Measurements from ENCODE around the gene CAPZA2. TPM values are rescaled to one million over a fixed set of nuclear protein-coding genes. Genes with fewer than 3 reads are reported as not detected.
A peak's percentile ranks its signal among the peaks of the same experiment; 100 is the strongest.
"Not testable (repeated sequence)": the region's sequence is repeated elsewhere in the genome, so short reads cannot be mapped to it uniquely, and the experiment has no call there.

Gene CAPZA2
- 416 TPM for total RNA-seq
- long read RNA-seq, full-length matches to known transcripts = 283 of 292 reads
- long read RNA-seq, partial matches to known transcripts = 1 of 292 reads
- long read RNA-seq, other reads (novel, unspliced or antisense) = 8 of 292 reads

DNA sequence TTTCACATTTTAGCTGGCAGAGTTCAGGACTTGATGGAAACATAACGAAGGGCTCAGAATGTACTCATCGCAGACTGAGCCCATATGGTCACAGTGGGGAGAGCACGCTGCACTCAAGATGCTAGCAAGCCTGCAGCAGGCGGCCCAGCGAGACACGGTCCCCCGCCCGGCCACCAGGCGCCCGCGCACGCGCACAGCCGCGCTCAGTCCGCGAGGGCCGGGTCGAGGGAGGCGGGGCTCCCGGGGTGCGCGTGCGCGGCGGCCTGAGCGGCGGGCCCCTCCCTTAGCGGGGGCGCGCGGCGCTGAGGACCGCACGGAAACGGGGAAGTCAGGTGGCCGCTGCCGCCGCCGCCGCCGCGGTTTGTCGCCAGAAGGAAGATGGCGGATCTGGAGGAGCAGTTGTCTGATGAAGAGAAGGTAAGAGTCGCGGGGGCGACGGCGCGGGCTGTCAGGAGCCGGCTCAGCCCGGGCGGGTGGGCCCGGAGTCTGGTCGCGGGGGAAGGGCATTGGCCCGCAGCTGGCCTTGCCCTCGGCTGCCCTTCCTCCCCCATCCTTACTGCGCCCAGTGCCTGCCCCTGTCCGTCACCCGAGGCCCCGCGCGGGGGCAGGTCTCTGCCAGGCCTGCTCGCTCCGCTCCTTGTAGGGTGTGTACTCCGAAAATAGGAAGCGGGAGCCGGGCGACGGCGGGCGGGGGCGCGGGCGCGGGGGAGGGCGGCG is at the start of gene CAPZA2:
CAPZA2 (plus strand) TSS at position 354 of the 717 bp plus-strand sequence; CDS start at position 379, 25 bp downstream.
- peak; percentile 99 for ATAC-seq
- intact Hi-C loops (cut with DNase I) = no loop called here

DNA sequence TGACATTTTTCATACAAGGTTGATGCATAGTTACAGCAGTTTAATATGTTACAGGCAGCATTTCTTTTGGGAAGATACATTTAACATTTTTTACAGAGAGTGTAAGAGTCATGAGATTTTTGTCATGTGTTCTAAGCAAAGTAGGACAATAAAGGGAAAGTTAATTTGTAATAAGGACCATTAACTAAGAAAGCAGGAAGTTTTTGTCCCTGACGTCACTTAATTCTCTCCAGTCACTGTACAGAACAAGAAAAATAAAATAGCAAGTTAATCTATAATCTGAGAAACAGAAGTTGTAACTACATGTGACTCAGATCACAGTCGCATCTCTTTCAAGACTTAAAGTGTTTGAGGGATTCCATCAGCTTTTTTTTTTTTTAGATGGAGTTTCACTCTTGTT is 49.5 kb upstream of the CAPZA2 start:
- ATAC-seq = no peak
- intact Hi-C loops (cut with DNase I) = no loop called here

More for the DNA sequence above, at the start of gene CAPZA2:
- DNase-seq (ENCODE audit: missing footprints) = peak; percentile 97

DNA sequence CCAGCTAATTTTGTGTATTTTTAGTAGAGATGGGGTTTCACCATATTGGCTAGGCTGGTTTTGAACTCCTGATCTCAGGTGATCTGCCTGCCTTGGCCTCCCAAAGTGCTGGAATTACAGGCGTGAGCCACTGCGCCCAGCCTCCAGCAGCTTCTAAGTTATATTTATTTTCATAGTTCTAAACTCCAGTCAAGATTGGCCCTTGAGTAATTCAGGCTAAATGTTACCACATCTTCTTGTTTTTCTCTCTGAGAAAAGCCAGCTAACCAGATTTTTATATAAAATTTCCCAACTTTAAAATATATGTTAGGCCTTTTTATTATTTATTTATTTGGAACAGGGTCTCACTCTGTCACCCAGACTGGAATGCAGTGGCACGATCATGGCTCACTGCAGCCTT is 49.0 kb upstream of the CAPZA2 start:
- ATAC-seq; intact Hi-C loops (cut with DNase I); DNase-seq (ENCODE audit: missing footprints): not testable (repeated sequence)

More for the DNA sequence above, 49.5 kb upstream of the CAPZA2 start:
- no peak for DNase-seq (ENCODE audit: missing footprints)

DNA sequence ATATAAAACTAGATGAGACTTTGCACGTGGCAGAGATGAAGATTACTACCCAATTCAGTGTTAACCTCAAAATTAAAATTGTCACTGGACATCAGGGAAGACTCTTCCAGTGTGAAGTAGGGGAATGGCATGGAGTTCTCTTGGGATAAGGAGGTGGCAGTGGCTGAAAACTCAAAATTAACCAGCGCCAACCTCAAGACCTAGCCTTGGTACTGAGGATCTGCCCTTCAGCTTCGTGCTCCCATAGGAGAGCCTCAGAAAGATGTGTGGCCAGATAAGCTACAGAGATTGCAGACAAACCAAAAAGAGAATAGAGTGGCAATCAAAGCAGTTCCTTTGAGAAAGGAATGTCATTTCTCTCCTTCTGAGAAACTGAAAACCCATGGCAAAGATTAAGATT is 47.3 kb upstream of the CAPZA2 start:
- DNase-seq (ENCODE audit: missing footprints) = no peak
- intact Hi-C loops (cut with DNase I) = no loop called here
- ATAC-seq = no peak

DNA sequence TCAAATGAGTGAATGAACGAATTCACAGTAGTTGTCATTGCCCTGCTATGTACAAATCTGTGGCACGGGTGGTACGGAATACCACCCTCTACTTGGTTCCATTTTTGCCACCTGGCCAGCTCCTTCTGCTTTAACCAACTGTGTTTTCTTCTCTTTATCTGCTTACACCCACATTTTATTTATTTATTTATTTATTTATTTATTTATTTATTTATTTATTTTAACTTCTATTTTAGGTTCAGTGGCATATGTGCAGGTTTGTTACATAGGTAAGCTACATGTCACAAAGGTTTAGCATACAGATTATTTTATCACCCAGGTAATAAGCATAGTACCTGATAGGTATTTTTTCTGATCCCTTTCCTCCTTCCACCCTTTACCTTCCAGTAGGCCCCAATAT is 42.2 kb upstream of the CAPZA2 start:
- intact Hi-C loops (cut with DNase I) = no loop called here
- no peak for DNase-seq (ENCODE audit: missing footprints)
- ATAC-seq = no peak

DNA sequence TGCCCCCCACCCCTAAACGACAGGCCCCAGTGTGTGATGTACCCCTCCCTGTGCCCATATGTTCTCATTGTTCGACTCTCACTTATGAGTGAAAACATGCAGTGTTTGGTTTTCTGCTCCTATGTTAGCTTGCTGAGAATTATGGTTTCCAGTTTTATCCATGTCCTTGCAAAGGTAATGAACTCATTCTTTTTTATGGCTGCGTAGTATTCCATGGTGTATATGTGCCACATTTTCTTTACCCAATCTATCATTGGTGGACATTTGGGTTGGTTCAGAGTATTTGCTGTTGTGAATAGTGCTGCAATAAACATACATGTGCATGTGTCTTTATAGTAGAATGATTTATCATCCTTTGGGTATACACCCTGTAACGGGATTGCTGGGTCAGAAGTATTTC is 40.7 kb upstream of the CAPZA2 start:
- intact Hi-C loops (cut with DNase I); DNase-seq (ENCODE audit: missing footprints); ATAC-seq: not testable (repeated sequence)

DNA sequence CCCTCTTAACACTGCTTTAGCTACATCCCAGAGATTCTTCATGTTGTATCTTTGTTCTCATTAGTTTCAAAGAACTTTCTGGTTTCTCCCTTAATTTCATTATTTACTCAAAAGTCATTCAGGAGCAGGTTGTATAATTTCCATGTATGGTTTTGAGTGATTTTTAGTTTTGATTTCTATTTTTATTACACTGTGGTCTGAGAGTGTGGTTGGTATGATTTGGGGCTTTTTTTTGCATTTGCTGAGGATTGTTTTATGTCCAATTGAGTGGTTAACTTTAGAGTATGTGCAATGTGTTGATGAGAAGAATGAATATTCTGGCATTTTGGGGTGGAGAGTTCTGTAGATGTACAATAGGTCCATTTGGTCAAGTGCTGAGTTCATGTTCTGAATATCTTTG is 37.9 kb upstream of the CAPZA2 start:
- intact Hi-C loops (cut with DNase I) = no loop called here
- no peak for DNase-seq (ENCODE audit: missing footprints)
- no peak for ATAC-seq

DNA sequence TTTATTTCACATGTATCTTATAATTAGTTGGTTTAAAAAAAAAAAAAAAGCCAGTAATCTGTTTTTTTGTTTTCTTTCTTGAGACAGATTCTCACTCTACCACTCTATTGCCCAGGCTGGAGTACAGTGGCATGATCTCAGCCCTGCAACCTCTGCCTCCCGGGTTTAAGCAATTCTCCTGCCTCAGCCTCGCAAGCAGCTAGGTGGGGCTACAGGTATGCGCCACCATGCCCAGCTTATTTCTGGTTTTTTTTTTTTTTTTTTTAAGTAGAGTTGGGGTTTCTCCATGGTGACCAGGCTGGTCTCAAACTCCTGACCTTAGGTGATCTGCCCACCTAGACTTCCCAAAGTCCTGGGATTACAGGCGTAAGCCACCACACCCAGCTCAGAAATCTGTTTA is 34.1 kb upstream of the CAPZA2 start:
- intact Hi-C loops (cut with DNase I) = no loop called here
- DNase-seq (ENCODE audit: missing footprints) = no peak
- no peak for ATAC-seq

DNA sequence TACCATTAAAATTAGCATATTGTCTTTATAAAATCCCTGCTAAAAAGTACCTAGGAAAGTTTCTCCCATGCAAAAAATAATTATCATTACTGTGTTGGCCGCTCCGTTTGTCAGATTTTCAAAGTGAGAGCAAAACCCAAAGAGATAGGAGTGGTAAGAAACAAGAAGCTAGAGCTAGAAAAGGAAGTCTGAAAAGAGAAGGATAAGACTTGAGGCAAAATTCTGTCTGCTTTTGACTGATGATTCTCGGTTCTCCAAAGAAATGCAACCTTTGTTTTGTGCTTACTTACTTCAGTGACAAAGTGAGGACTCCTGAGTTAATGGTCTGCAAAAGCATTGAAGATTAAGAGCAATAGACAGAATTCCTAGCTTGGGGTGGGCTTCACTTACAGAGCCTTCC is 33.3 kb upstream of the CAPZA2 start:
- no peak for ATAC-seq
- intact Hi-C loops (cut with DNase I) = no loop called here
- no peak for DNase-seq (ENCODE audit: missing footprints)

DNA sequence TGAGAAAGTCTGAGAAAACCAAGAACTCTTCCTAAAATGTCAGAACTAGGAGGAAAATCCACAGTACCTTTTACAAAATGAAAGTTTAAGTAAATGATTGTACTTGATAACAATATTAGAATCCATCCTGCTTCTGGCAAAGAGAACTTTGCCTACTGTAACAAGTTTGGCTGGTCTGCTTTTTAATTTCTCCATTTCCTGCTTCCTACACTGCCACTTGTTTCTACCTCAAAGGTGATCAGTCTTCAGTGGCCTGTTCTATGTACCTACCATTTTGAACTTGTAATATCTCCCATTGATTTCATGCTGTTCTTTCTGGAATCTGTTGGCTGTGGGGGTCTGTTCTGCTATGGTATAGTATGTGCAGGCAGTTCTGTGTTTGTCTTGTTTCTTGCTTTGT is 32.9 kb upstream of the CAPZA2 start:
- ATAC-seq (no peak), DNase-seq (ENCODE audit: missing footprints) (no peak)
- intact Hi-C loops (cut with DNase I) = no loop called here

DNA sequence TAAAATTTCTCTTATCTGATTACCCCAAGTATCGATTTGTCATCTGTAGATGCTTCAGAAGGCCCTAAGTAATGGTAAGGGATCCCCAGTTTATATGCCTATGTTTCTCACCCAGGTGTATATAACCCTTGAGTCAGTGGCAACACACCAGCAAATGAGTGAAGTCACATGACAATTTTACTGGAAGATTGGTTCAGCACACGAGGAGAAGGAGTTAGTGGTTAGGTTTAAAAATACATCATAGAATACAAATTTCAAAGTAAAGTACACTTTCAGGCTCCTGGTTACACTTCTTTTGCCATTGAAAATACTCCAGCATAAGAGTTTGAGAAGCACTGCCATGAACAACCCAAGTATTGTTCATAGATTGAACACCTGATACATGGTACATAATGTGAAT is 29.7 kb upstream of the CAPZA2 start:
- ATAC-seq (no peak), DNase-seq (ENCODE audit: missing footprints) (no peak)
- intact Hi-C loops (cut with DNase I) = no loop called here

DNA sequence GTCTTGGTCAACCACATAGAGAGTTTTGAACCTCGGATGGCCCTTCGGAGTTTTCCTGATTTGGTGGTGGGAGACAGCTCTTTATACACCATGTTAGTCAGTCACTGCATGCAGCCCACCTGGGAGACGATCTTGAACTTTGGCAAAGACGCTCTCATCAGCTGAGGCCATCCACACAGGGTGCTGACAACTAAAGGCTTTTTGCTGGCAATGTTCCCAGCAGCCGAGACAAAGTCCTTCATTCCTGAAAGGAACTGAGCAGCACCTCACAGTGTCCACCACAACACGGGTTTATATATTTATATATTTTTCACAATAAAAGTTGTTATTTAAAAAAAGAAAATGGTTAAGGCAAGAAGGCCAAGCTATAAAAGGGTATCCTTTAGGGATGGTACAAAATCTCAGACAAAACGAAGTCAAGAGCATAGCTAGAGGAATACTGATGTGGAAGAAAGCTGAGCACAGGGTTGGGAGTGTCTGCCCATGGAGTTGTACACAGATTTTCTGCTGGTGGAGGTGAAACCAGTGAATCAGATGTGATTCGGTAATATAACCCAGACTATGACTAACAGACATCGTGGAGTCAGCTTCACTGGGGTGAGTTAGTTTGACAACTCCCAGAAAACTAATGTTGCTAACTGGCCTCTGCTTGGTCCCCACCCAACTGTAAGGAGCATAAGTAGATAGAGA is 27.4 kb upstream of the CAPZA2 start:
- ATAC-seq (peak; percentile 52), DNase-seq (ENCODE audit: missing footprints) (no peak)
- intact Hi-C loops (cut with DNase I) = no loop called here

DNA sequence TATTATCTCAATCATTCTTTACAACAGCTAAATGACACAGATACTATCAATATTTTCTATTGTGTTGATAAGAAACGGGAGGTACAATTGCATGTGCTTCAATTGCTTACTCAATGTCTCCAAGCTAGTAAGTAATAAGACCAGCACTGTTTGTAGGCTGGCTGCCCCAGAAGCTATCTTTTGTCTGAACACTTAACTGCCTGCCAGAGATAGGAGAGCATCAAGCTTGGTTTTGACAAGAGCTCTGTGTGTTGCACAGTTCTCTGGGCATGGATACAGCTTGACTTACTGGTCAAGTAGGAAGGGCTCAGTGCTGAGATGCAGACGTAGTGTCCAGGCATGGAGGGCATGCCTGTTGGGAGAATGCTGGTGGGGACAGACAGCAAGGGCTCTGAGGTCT is 26.3 kb upstream of the CAPZA2 start:
- DNase-seq (ENCODE audit: missing footprints) = no peak
- intact Hi-C loops (cut with DNase I) = no loop called here
- ATAC-seq = peak; percentile 50

DNA sequence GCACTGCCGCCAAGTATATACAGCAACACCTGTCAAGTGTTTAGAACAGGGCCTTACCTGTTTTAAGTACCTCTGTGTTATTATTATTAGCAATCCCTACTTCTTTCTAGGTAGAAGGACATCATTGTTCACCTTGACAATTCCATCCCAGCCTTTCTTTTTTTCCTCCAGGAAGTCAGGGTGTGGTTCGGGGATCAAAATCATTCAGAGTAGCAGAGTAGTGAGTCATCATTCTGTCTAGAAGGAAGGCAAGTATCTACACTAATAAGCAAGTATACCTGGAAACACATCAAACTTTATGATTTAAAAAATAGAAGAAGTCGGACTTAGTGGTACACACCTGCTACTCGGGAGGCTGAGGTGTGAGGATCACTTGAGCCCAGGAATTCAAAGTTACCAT is 25.5 kb upstream of the CAPZA2 start:
- no peak for DNase-seq (ENCODE audit: missing footprints)
- intact Hi-C loops (cut with DNase I) = no loop called here
- ATAC-seq = no peak

DNA sequence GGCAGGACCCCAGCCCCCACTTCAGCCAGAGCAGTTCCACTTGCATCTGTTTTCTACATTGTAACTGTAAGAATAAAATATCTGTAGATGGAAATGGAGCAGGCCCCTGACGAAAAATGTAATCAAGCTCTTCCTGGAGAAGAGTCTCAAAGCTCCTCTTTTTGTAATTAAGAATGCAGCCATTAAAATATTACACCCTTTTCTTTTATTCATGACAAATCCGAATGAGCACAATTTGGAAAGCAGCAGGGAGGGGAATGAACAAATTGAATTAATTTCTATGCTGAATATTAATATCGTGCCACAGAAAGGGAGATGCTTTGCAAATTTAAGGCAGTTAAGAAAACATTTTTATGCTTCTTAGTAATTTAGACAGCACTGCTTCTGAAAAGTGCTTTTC is 24.8 kb upstream of the CAPZA2 start:
- DNase-seq (ENCODE audit: missing footprints) = no peak
- ATAC-seq = no peak
- intact Hi-C loops (cut with DNase I) = no loop called here

DNA sequence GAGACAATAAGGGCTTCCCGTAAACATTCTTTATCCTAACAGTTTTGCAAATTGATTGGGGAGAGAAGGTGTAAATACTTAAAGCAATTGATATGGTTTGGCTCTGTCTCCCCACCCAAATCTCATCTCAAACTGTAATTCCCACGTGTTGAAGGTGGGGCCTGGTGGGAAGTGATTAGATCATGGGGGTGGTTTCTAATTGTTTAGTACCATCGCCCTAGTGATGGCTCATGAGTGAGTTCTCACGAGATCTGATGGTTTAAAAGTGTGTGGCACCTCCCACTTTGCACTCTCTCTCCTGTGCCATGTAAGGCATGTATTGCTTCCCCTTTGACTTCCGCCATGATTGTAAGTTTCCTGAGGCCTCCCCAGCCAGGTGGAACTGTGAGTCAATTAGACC is 22.1 kb upstream of the CAPZA2 start:
- intact Hi-C loops (cut with DNase I) = no loop called here
- no peak for ATAC-seq
- DNase-seq (ENCODE audit: missing footprints) = no peak

DNA sequence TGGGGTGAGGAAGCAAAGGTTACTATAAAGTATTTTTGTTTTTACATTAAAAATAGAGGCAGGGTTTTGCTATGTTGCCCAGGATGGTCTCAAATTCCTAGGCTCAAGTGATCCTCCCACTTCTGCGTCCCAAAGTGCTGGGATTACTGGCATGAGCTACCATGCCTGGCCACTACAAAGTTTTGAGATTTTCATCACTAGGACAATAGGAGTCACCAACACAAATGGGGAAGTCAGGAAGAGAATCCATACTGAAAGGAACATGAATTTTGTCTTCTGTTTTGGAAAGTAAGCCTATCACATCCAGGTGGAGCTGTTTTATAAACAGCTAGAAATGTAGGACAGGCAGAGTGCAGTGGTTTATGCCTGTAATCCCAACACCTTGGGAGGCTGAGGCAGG is 20.0 kb upstream of the CAPZA2 start:
- intact Hi-C loops (cut with DNase I) = no loop called here
- ATAC-seq (no peak), DNase-seq (ENCODE audit: missing footprints) (no peak)

DNA sequence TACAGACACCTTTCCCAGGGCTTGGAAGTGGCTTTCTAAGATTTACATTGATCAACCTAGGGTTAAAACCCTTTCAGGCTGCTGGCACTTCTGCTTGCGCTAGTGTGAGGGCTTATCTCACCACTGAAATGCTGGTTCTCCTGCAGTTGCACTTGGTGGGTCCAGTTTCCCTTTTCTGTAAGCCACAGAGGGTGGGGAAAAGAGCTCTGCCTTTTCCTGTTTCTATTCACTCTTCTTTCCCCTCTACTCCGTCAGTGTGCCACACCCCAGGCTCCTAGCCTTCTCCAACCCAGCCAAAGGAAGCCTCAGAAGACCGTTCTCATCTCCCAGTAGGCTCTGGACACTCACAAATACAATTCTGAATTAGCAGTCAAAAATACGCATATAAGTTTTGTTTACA is 19.0 kb upstream of the CAPZA2 start:
- intact Hi-C loops (cut with DNase I) = no loop called here
- no peak for DNase-seq (ENCODE audit: missing footprints)
- peak; percentile 68 for ATAC-seq

DNA sequence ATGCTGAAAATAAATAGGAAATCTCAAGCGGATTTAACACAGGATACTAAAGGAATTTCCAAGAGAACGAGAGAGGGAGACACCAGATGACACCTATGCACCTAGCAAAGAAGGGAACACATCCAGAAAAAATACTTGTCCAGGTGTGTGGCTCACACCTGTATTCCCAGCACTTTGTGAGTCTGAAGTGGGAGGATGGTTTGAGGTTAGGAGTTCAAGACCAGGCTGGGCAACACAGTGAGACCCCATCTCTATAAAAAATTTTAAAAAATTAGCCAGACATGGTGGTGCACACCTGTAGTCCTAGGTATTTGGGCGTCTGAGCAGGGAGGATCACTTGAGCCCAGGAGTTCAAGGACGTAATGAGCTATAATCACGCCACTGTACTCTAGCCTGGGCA is 11.2 kb upstream of the CAPZA2 start:
- ATAC-seq = no peak
- no peak for DNase-seq (ENCODE audit: missing footprints)
- intact Hi-C loops (cut with DNase I) = no loop called here

DNA sequence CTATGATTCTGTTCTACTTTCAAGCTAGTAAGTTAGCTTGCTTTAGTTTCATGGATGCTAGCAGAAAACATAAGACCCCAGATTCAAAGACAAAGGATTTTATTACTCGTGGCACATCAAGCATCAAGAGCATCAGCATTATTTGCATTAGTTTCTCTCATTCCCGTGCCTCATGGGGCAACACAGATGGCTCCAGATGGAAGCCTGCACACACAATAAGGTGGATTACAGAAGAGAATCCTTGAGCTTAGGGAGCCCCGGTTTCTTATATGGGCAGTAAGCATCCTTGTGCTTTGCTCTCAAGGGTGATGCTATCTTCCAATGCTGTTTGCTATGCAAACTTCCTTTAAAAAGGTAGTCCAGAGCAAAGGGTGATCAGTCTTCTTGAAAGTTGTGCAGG is 10.7 kb upstream of the CAPZA2 start:
- DNase-seq (ENCODE audit: missing footprints) (no peak), ATAC-seq (no peak)

More for the DNA sequence above, 10.7 kb upstream of the CAPZA2 start:
- intact Hi-C loops (cut with DNase I) = no loop called here

Measured in Right ventricle myocardium inferior (tissue), 1 donor.